Activated CD8-positive, alpha-beta memory T cell treated with anti-CD3 and anti-CD28 coated beads for 24 hours (primary cell): ENCODE measurements around the gene CD84.
"Not testable (repeated sequence)": the region's sequence is repeated elsewhere in the genome, so short reads cannot be mapped to it uniquely, and the experiment has no call there.

Source experiments
- DNase-seq: peaks from one replicate; pipeline ENCODE4 v3.0.0-alpha.2; 2020

The CD84 gene

DNA sequence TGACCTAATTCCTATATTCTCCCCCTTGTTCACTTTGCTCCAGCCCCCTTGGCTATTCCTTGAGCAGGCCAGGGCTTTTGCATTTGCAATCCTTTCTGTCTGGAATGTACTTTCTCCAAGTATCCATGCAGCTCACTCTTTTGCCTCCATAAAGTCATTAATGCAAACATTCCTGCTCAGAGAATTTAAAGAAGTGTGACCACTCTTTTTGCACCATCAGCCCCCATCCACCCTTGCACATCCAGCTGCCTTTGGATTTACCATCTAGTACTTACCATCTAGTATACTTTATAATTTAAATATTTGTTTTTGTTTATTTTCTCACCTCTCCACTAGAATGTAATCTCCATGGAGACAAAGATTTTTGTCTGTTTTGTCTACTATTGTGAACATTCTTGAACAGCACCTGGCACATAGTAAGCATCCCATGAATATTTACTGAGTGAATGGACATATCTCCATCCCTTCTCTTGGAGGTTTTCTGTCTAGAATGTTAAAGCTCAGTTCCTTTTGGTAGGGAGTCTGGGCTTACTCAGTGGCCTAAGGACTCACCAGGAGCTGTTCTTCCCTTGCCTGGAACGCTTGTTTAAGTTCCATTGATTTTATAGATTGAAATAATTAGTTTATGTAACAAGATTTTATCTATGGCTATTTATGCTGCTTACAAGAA lies 78.8 kb downstream of the CD84 start:
- DNase-seq = no peak

DNA sequence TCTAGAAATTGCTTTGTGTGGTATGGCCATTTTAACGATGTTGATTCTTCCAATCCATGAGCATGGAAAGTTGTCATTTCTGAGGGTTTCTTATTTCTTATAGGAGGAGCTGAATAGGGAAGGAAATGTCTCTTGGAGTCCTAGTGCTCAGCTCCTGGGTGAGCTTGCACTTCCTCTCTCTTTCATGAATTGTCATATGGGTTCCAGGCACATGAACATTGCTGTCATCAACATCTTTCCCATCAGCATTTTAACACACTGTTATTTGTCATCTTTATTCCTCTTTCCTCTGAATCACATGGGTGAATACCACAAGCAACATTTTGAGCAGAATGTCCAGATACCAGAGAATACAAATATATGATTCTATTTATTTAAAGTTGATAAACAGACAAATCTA lies 79.7 kb downstream of the CD84 start:
- no peak for DNase-seq

DNA sequence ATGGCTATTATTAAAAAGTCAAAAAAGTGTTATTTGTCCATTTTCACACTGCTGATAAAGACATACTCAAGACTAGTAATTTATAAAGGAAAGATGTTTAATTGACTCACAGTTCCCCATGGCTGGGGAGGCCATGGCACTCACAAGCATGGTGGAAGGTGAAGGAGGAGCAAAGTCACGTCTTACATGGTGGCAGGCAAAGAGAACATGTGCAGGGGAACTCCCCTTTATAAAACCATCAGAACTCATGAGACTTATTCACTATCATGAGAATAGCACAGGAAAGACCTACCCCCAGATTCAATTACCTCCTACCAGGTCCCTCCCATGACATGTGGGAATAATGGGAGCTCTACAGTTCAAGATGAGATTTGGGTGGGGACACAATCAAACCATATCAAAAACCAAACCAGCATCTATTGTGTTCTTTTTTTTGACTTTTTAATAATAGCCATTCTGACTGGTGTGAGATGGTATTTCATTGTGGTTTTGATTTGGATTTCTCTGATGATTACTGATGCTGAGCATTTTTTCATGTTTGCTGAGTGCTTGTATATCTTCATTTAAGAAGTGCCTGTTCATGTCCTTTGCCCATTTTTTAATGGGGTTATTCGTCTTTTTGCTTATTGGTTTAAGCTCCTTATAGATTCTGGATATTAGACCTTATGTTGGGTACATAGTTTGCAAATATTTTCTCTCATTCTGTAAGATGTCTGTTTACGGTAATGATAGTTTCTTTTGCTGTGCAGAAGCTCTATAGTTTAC lies 80.8 kb downstream of the CD84 start:
- DNase-seq = not testable (repeated sequence)

DNA sequence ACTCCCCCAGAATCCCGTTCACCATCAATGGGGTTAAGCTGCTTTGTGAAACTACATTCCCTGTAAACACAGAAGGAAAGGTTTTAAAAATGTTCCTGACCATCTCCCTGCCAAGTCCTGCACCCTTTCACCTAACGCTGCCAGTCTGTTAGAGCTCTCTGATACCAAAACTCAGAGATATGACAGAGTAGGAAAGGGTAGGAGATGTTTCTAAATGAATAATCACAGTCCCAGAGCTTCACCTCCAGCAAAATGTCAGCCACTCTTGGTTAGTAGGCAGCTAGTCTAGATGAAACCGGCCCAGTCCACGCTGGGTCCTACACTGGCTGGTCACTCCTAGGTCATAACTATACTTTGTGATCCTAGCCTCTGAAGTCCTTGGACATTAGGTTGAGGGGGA lies 83.0 kb downstream of the CD84 start:
- no peak for DNase-seq

DNA sequence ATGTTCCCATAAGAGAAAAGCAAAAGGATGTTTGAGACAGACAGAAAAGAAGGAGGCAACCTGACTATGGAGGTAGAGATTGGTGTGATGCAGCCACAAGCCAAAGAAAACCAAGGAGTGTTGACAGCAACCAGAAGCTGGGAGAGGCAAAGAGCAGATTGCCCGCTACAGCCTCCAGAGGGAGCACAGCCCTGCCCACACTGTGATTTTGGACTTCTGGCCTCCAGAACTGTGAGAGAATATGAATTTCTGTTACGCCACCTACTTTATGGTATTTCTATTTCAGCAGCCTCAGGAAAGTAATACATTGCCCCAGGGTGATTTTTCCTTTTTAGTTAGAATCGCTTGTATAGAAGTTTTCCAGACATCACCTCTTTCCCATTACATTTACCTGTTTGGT lies 84.7 kb downstream of the CD84 start:
- DNase-seq = no peak

DNA sequence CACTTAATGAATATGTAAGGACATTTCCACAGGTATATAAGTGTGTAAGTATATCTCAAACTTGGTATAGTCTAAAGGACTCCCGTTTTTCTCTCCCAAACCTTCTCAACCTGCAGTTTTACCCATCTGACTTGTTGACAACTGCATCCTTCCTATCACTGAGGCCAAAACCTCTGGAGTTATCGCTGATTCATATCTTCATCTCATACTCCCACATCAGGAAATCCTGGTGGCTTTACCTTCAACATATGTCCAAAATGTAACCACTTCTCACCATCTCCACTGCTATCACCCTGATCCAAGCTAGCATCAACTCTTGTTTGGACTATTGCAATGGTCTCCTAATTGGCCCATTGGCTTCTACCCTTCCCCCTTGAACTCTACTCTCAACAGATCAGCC lies 86.7 kb downstream of the CD84 start:
- no peak for DNase-seq

DNA sequence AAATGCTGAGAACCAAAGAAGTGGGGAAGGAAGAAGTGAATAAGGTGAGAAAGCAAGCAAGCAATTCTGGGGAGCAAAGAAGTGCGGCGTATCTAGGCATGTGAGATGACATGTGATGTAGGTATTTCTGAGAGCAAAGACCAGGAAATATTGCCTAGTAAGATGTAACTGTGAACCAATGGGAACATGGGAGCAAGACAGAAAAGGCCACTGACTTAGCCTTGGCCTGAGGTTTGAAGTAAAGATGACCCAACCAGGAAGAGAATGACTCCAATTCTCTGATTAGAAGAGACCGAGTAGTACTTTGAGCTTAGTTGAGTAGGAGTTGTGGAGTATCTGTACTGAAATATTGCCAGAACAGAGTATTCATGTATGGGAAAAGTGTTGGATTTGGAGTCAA lies 87.3 kb downstream of the CD84 start:
- no peak for DNase-seq
